GM19328 (cell line): ENCODE results near the gene PRDX1.
"Not testable (repeated sequence)": the region's sequence is repeated elsewhere in the genome, so short reads cannot be mapped to it uniquely, and the experiment has no call there.

Experiments used
- ATAC-seq: cut with Tn5 transposase; IDR thresholded peaks from one replicate; pipeline ENCODE4 v1.9.1; 2021; ENCODE audit warnings: mild to moderate bottlenecking, moderate library complexity; ENCODE audit not compliant: unreplicated experiment

PRDX1 gene

GRCh38 chr1:45507195-45507594, 14.5 kb downstream of the PRDX1 start:
- no peak for ATAC-seq

GRCh38 chr1:45503462-45504360, 18.0 kb downstream of the PRDX1 start:
- ATAC-seq: no peak

GRCh38 chr1:45501505-45501859, 20.2 kb downstream of the PRDX1 start:
- ATAC-seq: no peak

GRCh38 chr1:45499415-45499769, 22.3 kb downstream of the PRDX1 start:
- ATAC-seq: no peak

- ATAC-seq: no peak
Observed at GRCh38 chr1:45498279-45498678, 23.4 kb downstream of the PRDX1 start.

GRCh38 chr1:45493116-45493697, 28.5 kb downstream of the PRDX1 start:
- ATAC-seq: no peak

GRCh38 chr1:45492691-45493090, 29.0 kb downstream of the PRDX1 start:
- ATAC-seq: no peak

- ATAC-seq: no peak
Observed at GRCh38 chr1:45491487-45492260, 30.0 kb downstream of the PRDX1 start.

GRCh38 chr1:45490626-45491486, 30.8 kb downstream of the PRDX1 start, which contains the start of gene TESK2:
TSS of gene TESK2 (minus strand) at chr1:45491163. CDS start at chr1:45457785, 33,378 bp downstream.
- peak; percentile 87 for ATAC-seq

GRCh38 chr1:45490121-45490625, 31.5 kb downstream of the PRDX1 start:
- no peak for ATAC-seq

GRCh38 chr1:45489379-45489778, 32.3 kb downstream of the PRDX1 start:
- not testable (repeated sequence) for ATAC-seq

- no peak for ATAC-seq
Observed at GRCh38 chr1:45488666-45489377, 32.9 kb downstream of the PRDX1 start.

- ATAC-seq: no peak
Observed at GRCh38 chr1:45485949-45486348, 35.7 kb downstream of the PRDX1 start.

GRCh38 chr1:45479039-45479748, 42.5 kb downstream of the PRDX1 start:
- no peak for ATAC-seq

- ATAC-seq: no peak
Observed at GRCh38 chr1:45478121-45478814, 43.4 kb downstream of the PRDX1 start.

- no peak for ATAC-seq
Observed at GRCh38 chr1:45477646-45478045, 44.0 kb downstream of the PRDX1 start.

- ATAC-seq: not testable (repeated sequence)
Observed at GRCh38 chr1:45474194-45474593, 47.5 kb downstream of the PRDX1 start.

- ATAC-seq: no peak
Observed at GRCh38 chr1:45473302-45473701, 48.4 kb downstream of the PRDX1 start.
